ENCODE data around the gene PITX2.

DNA sequence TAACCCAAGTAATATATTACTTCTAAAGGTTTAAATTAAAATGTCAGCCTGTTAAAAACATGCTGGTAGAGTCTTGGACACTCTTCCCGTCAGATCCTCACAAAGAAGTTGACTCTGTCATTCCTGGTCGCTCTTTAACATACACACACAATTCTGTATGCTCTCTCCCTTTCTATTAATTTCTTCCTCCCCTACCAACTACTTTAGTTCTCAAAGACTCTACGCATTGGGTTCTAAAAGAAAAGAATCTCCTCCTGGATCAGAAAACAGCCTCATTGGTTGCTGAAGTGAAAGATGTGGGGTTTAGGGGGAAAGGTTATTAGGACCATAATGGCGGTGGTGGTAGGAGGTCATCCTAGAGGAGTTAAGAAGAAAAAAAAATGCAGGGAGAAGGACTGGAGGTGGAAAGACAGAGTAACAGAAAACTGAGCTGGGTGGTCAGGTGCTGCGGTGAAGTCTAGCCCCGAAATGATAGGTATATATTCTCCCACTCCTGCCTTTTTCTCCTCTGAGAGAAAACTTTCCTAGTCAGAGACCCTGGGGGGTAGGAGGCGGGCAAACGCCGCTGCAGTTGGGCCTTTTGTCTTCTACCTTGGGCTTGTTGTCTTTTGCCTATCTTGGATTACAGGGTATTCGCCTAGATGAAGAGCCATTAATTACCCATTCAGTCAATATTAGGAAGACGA is 5.2 kb upstream of the PITX2 start:
- no peak for TF ChIP-seq MAZ (IDR thresholded peaks at IDR 0.05; ENCODE audit: borderline replicate concordance, low read depth, low read length)
- TF ChIP-seq, protein P1, sequence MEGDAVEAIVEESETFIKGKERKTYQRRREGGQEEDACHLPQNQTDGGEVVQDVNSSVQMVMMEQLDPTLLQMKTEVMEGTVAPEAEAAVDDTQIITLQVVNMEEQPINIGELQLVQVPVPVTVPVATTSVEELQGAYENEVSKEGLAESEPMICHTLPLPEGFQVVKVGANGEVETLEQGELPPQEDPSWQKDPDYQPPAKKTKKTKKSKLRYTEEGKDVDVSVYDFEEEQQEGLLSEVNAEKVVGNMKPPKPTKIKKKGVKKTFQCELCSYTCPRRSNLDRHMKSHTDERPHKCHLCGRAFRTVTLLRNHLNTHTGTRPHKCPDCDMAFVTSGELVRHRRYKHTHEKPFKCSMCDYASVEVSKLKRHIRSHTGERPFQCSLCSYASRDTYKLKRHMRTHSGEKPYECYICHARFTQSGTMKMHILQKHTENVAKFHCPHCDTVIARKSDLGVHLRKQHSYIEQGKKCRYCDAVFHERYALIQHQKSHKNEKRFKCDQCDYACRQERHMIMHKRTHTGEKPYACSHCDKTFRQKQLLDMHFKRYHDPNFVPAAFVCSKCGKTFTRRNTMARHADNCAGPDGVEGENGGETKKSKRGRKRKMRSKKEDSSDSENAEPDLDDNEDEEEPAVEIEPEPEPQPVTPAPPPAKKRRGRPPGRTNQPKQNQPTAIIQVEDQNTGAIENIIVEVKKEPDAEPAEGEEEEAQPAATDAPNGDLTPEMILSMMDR (IDR thresholded peaks at IDR 0.05) = no peak
- TF ChIP-seq USF2 (IDR thresholded peaks at IDR 0.05) = no peak
- TF ChIP-seq POLR2A (IDR thresholded peaks at IDR 0.05; ENCODE audit: low read length) = no peak
- TF ChIP-seq NR3C1 (IDR thresholded peaks at IDR 0.05) = no peak
- TF ChIP-seq RAD21 (conservative IDR thresholded peaks at IDR 0.05 in 1 of 2, IDR thresholded peaks at IDR 0.05 in 1 of 2) = no peak
- TF ChIP-seq SMC3 (IDR thresholded peaks at IDR 0.05) = no peak
- no peak for TF ChIP-seq BHLHE40 (IDR thresholded peaks at IDR 0.05; ENCODE audit: low read depth, low read length)

Data from A549 (cell line).